GM04504 (cell line): ENCODE data around the gene DCP1A.
A peak's percentile ranks its signal among the peaks of the same experiment; 100 is the strongest.

Experiments used
- DNase-seq: peaks from one replicate; pipeline ENCODE4 v3.0.0-alpha.2; 2012; ENCODE audit warnings: low read depth

Gene DCP1A

DNA sequence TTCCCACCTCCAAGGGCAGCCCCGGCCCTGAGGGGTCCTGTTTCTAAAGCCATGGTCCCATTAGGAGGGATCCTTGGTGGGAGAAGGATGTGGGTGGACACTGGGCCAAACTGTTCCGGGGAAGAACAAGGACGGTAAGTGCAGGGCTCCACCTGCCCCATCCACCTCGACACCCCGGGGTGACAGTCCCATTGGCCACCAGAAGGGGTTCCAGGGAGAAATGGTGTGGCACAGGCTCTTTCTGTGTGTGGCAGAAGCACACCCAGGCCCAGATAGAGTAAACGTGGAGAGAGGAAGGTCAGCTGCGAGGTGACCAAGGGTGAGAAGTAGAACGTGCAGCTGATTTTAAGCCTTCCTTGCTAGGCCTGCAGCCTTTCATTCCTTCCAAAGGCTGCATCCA, 103.6 kb downstream of the DCP1A start:
- DNase-seq, result no peak

DNA sequence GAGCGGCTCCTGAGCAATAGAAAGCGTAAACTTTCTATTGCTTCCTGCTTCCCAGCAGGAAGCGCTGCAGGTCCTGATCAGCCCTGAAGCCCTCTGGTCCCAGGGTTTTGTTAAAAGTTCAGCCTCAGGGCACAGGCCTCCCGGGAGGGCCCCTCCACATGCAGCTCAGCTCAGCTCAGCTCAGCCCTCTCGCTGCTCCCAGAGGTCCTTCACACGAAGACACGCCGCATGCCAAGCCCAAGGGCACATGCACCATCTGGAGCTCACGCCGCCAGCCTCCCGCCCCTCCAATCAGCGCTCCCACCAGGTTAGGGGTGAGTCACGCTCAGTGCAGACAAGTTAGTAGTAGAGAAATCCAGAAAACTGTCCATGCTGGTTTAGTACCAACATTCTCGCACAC, 104.2 kb downstream of the DCP1A start:
- DNase-seq, result peak; percentile 81

DNA sequence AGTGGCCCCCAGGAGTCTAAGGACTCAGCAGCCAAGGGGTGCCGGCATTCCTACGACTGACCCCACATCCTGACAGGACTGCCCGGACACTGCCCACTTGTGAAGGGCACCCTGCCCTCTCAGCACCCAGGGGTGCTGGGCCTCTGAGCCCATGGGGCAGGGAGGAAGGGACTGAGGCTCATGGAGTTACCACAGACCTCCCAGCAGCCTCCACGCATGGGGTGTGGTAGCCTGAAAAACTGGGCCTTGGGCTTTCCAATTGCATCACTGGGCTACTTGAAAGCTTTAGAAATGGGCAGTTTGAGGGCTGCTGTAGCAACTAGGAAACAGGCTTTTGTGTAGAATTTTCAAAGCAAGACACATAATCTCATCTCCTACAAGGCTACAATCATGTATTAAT, 104.7 kb downstream of the DCP1A start:
- no peak for DNase-seq

- DNase-seq, result no peak
These were observed 105.2 kb downstream of the DCP1A start for GRCh38 chr3:53242155-53242554.

DNA sequence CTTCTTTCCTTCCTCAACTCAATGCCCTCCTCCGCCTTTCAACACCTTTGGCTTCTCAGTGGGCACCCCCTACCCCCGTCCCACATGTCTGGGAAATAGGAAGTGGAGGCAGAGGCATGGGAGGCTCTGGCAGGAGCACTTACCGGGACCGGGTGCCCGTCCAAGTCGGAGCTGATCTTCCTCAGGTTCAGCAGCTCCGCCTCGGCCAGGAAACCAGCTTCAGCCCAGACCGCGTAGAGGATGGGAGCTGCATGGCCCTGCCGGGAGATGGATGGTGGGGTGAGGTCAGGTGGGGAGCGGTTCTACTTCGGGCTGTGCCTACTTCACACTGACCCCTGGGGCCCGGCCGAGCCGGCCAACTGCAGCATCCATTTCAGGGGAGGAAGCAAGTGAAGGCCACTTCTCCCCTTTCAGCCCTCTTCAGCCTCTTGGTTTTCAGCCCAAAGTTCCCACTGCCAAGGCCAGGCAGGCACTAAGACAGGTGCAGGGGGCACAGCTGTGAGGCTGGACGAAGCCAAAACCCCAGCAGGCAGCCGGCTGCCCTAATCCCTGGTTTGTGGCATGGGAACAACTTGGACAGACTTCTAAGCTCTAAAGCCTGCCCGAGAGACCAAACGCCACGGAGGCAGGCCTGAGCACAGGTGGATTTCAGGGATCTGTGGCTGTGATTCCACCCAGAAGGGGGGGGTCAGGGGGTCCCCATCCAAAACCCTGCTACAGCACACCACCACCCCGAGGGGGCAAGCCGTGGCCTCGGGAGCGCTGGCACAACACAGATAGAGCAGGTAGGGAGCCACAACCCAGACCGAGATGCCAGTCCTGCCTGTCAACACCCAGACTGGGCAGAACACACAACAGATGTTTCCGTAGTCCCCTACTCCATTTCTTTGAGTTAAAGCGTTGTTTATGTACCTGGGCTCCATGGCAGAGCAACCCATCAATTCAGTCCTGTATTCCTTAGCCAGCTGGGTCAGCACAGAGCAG, 106.1 kb downstream of the DCP1A start:
- no peak for DNase-seq

- no peak for DNase-seq
These were observed 107.5 kb downstream of the DCP1A start for GRCh38 chr3:53239800-53240199.

GRCh38 chr3:53238886-53239285, 108.5 kb downstream of the DCP1A start:
- DNase-seq, result no peak

- peak; percentile 84 for DNase-seq
These were observed 109.1 kb downstream of the DCP1A start for GRCh38 chr3:53238051-53238850.

- DNase-seq, result peak; percentile 76
These were observed 111.1 kb downstream of the DCP1A start for GRCh38 chr3:53236112-53236841.

- DNase-seq, result no peak
These were observed 111.8 kb downstream of the DCP1A start for GRCh38 chr3:53235545-53235944.

GRCh38 chr3:53234841-53235232, 112.5 kb downstream of the DCP1A start:
- DNase-seq, result no peak

DNA sequence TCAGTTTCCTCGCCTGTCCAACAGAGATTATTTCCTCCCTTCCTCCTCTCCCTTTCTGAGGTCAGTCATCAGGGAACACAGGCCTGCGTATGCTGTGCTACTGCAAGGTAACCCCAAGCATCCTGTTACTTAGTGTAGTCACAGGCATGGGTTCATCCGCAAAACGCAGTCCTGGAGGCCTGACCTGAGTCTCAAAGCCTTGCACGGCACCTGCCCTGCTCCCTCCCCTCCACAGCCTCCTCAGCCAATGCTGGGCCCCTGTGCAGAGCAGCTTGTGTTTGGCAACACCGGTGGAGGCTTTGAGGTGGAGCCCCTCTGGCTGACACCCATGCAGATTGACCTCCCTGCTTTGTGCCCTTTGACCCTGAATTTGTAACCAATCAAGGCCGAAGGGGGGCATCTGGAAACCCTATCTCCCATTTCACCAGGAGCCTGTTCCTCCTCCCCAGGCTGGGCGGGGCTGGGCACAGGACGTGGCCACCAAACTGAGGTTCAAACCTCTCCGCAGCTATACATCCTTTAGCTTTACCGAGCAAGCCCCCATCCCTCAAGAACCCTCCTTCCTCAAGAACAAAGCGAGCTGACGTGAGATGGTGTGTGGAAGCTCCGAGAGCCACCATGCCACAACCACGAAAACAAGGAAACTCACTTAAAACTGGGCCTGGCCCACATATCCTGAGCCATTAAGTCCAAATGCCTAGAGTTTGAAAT, 113.1 kb downstream of the DCP1A start:
- no peak for DNase-seq
